HG03558 (cell line): ENCODE measurements around the gene LUZP1.

ENCODE experiments used
- ATAC-seq: cut with Tn5 transposase; IDR thresholded peaks from one replicate; pipeline ENCODE4 v1.9.1; 2021; ENCODE audit warnings: moderate number of reproducible peaks; ENCODE audit not compliant: unreplicated experiment; ENCODE audit errors: extremely low read depth

LUZP1 gene

GRCh38 chr1:23120383-23120782, 48.3 kb downstream of the LUZP1 start:
- no peak for ATAC-seq

GRCh38 chr1:23118957-23119792, 49.5 kb downstream of the LUZP1 start:
- ATAC-seq: no peak

- no peak for ATAC-seq
Measured at GRCh38 chr1:23118407-23118806, 50.2 kb downstream of the LUZP1 start.

GRCh38 chr1:23116921-23117699, 51.5 kb downstream of the LUZP1 start:
- no peak for ATAC-seq

GRCh38 chr1:23116216-23116836, 52.3 kb downstream of the LUZP1 start:
- ATAC-seq: no peak

- ATAC-seq: no peak
Measured at GRCh38 chr1:23114424-23115079, 54.1 kb downstream of the LUZP1 start.

- no peak for ATAC-seq
Measured at GRCh38 chr1:23111600-23112535, 56.8 kb downstream of the LUZP1 start.

- ATAC-seq: no peak
Measured at GRCh38 chr1:23110391-23110790, 58.3 kb downstream of the LUZP1 start.

- ATAC-seq: no peak
Measured at GRCh38 chr1:23108918-23109533, 59.6 kb downstream of the LUZP1 start.

- no peak for ATAC-seq
Measured at GRCh38 chr1:23103001-23103889, 65.4 kb downstream of the LUZP1 start.

- no peak for ATAC-seq
Measured at GRCh38 chr1:23102289-23102688, 66.4 kb downstream of the LUZP1 start.

- no peak for ATAC-seq
Measured at GRCh38 chr1:23101887-23102286, 66.8 kb downstream of the LUZP1 start.

GRCh38 chr1:23101101-23101827, 67.4 kb downstream of the LUZP1 start:
- no peak for ATAC-seq

- ATAC-seq: no peak
Measured at GRCh38 chr1:23100074-23100748, 68.4 kb downstream of the LUZP1 start.

GRCh38 chr1:23099171-23099536, 69.5 kb downstream of the LUZP1 start:
- ATAC-seq: no peak

GRCh38 chr1:23098463-23099170, 70.0 kb downstream of the LUZP1 start:
- ATAC-seq: no peak
